GM19324 (cell line): Measurements from ENCODE around the gene DSG2.

Experiments
- ATAC-seq: cut with Tn5 transposase; IDR thresholded peaks from one replicate; pipeline ENCODE4 v1.9.1; 2021; ENCODE audit warnings: mild to moderate bottlenecking, moderate library complexity; ENCODE audit not compliant: unreplicated experiment, low FRiP score

Gene DSG2

GRCh38 chr18:31551883-31552282 lies 53.9 kb downstream of the DSG2 start:
- ATAC-seq: no peak

- no peak for ATAC-seq
Measured at GRCh38 chr18:31553800-31554199, 55.8 kb downstream of the DSG2 start.

GRCh38 chr18:31554776-31555175 lies 56.8 kb downstream of the DSG2 start:
- ATAC-seq: no peak

- ATAC-seq: no peak
Measured at GRCh38 chr18:31555971-31556747, 58.2 kb downstream of the DSG2 start.

GRCh38 chr18:31557446-31557845 lies 59.5 kb downstream of the DSG2 start:
- no peak for ATAC-seq

GRCh38 chr18:31558567-31558966 lies 60.6 kb downstream of the DSG2 start:
- ATAC-seq: no peak

- no peak for ATAC-seq
Measured at GRCh38 chr18:31562726-31563125, 64.7 kb downstream of the DSG2 start.

GRCh38 chr18:31563778-31564177 lies 65.8 kb downstream of the DSG2 start:
- ATAC-seq: no peak

- no peak for ATAC-seq
Measured at GRCh38 chr18:31565345-31565744, 67.4 kb downstream of the DSG2 start.

GRCh38 chr18:31565782-31566512 lies 68.0 kb downstream of the DSG2 start:
- ATAC-seq: no peak

- ATAC-seq: no peak
Measured at GRCh38 chr18:31566576-31567306, 68.8 kb downstream of the DSG2 start.

GRCh38 chr18:31572368-31572767 lies 74.4 kb downstream of the DSG2 start:
- ATAC-seq: no peak

GRCh38 chr18:31573051-31573450 lies 75.1 kb downstream of the DSG2 start:
- ATAC-seq: no peak

- no peak for ATAC-seq
Measured at GRCh38 chr18:31574359-31574758, 76.4 kb downstream of the DSG2 start.

GRCh38 chr18:31575515-31576257 lies 77.7 kb downstream of the DSG2 start:
- ATAC-seq: no peak

GRCh38 chr18:31576670-31577069 lies 78.7 kb downstream of the DSG2 start:
- peak; percentile 49 for ATAC-seq

GRCh38 chr18:31577195-31577594 lies 79.2 kb downstream of the DSG2 start:
- ATAC-seq: peak; percentile 4

- no peak for ATAC-seq
Measured at GRCh38 chr18:31578126-31578525, 80.1 kb downstream of the DSG2 start.

GRCh38 chr18:31579375-31579774 lies 81.4 kb downstream of the DSG2 start:
- ATAC-seq: no peak

GRCh38 chr18:31581498-31582197 lies 83.7 kb downstream of the DSG2 start:
- no peak for ATAC-seq
